Middle frontal gyrus (tissue), 1 donor: ENCODE data around the gene MLLT3.

Source experiments
- DNase-seq: peaks from one replicate; pipeline ENCODE4 v3.0.0-alpha.2; 2015; ENCODE audit warnings: low spot score; ENCODE audit errors: extremely low spot score

Gene MLLT3

GRCh38 chr9:20558566-20559016, 63.7 kb downstream of the MLLT3 start:
- DNase-seq = no peak

- DNase-seq = no peak
Measured at GRCh38 chr9:20557890-20558565, 64.3 kb downstream of the MLLT3 start.

GRCh38 chr9:20557285-20557684, 65.0 kb downstream of the MLLT3 start:
- DNase-seq = no peak

GRCh38 chr9:20553558-20554149, 68.6 kb downstream of the MLLT3 start:
- DNase-seq = no peak

GRCh38 chr9:20552874-20553557, 69.3 kb downstream of the MLLT3 start:
- DNase-seq = no peak

- no peak for DNase-seq
Measured at GRCh38 chr9:20551835-20552234, 70.5 kb downstream of the MLLT3 start.

- DNase-seq = no peak
Measured at GRCh38 chr9:20551236-20551635, 71.1 kb downstream of the MLLT3 start.

GRCh38 chr9:20550326-20550725, 72.0 kb downstream of the MLLT3 start:
- DNase-seq = no peak

- DNase-seq = no peak
Measured at GRCh38 chr9:20549053-20549452, 73.2 kb downstream of the MLLT3 start.

GRCh38 chr9:20545023-20545622, 77.2 kb downstream of the MLLT3 start:
- no peak for DNase-seq

- DNase-seq = no peak
Measured at GRCh38 chr9:20540169-20540863, 82.0 kb downstream of the MLLT3 start.

GRCh38 chr9:20538956-20539355, 83.3 kb downstream of the MLLT3 start:
- DNase-seq = no peak

- DNase-seq = no peak
Measured at GRCh38 chr9:20538092-20538491, 84.2 kb downstream of the MLLT3 start.

- DNase-seq = no peak
Measured at GRCh38 chr9:20537294-20537693, 85.0 kb downstream of the MLLT3 start.

- DNase-seq = no peak
Measured at GRCh38 chr9:20532584-20532983, 89.7 kb downstream of the MLLT3 start.

- DNase-seq = no peak
Measured at GRCh38 chr9:20529837-20530236, 92.5 kb downstream of the MLLT3 start.

- no peak for DNase-seq
Measured at GRCh38 chr9:20528253-20528652, 94.0 kb downstream of the MLLT3 start.

GRCh38 chr9:20526500-20527319, 95.6 kb downstream of the MLLT3 start:
- DNase-seq = no peak

- DNase-seq = no peak
Measured at GRCh38 chr9:20524776-20525175, 97.5 kb downstream of the MLLT3 start.

GRCh38 chr9:20518737-20519136, 103.6 kb downstream of the MLLT3 start:
- no peak for DNase-seq
